ENCODE results near the gene LTBP4.

LTBP4 gene

DNA sequence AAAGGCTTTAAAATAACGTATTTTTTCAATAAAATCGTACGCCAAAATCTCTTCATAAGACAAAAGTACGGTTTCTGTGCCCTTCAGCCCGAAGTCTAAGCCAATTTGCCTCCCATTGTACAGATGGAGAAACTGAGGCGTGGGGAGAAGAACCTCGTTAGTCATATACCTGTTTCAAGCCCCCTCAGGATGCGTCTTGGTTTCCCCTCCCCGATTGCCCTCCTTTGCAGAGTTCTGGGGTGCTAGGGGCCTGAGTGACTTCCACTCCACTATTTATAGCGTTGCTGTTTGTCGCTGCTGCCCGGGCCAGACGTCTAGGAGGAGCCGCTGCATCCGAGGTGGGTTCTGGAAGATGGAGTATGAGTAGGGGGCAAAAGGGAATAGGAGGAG, 2.3 kb upstream of the LTBP4 start:
- DNase-seq: no peak

DNA sequence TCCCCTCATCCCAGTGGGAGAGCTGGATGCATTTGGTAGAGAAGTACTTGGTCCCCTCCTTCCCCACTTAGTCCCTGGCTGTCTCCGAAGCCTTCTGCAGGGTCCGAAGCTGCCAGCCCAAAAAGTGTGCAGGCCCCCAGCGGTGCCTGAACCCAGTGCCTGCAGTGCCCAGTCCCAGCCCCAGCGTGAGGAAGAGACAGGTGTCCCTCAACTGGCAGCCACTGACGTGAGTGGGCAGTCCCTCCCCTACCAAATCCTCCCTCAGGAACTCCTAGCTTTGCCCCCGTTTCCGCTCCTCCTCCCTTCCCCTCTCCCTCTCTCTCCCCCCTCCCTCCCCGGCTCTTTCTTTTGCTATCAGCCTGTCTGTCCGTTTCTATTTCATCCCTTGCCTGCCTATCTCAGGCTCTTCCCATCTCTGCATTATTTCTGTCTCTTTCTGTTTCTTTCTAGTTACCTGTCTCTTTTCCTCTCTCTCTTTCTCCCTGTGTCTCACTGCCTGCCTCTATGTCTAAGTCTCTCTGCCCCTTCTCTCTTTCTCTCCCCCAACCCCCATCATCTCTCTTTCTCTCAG, 1.8 kb upstream of the LTBP4 start:
- no peak for DNase-seq

DNA sequence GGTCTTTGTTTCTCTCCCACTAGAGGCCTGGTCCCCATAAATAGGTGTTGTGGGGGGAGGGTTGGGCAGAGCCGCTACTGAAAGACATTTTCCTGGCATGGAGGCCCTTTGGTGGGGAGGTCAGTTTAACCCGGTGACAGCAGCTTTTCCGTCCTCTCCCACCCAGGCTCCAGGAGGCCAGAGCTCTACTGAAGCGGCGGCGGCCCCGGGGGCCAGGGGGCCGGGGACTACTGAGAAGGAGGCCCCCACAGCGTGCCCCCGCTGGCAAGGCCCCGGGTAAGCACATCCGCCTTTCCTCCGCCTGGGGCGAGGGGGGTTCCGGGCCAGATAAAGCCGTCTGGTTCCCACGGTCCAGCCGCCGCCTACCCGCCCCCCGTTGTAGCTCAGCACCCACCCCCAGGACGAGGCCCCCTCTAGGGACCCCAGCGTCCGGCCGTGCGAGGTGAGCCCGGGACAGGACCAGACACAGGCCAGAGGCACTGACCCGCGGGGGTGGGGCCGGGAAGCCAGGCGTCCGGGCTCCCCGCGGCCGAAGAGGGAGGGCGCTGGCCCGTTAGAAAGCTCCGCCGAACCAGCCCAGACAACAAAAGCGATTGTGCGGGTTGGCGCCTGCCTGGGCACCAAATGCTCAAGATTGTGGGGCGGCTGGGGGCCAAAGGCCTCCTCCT, 1.1 kb upstream of the LTBP4 start:
- DNase-seq: no peak

DNA sequence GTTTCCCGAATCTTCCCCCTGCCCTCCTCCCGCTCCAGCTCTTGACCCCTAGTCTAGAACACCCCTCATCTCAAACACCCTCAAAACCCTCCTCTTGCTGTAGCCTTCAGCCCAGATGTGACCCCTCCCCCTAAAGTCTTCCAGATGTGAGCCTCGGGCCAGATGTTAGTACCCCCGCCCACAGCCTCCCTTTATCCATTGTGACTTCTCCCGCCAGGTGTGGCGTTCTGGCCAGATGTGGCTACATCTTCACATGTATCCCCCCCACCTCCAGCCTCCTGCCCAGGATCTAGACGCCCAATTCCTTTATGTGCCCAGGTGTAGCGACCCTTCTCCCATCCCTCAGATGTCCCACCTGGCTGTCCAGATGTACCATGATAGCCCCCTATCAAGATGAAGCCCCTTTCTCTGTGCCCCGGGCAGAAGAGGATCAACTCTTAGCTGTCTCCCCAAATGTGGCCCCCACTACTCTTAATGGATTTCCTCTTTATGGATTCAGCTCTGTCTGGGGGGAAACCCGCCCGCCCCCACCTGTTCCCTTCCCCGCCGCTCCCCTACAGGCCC, 517 bp upstream of the LTBP4 start:
- DNase-seq: no peak

DNA sequence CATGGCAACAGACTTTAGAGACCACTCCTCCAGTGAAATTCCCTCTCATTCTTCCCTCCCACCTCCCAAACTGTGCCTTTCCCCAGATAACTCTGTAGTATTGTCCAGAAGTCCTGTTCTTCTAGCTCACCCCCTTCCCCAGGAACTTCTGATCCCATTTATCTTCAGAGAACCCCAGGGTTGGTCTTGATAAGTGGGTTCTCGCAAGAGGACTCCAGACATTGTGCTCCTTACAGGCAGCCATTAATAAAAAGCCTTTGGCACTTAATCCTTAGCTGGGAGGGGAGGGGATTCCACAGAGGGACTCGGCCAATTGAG, 1.9 kb downstream of the LTBP4 start:
- no peak for DNase-seq

DNA sequence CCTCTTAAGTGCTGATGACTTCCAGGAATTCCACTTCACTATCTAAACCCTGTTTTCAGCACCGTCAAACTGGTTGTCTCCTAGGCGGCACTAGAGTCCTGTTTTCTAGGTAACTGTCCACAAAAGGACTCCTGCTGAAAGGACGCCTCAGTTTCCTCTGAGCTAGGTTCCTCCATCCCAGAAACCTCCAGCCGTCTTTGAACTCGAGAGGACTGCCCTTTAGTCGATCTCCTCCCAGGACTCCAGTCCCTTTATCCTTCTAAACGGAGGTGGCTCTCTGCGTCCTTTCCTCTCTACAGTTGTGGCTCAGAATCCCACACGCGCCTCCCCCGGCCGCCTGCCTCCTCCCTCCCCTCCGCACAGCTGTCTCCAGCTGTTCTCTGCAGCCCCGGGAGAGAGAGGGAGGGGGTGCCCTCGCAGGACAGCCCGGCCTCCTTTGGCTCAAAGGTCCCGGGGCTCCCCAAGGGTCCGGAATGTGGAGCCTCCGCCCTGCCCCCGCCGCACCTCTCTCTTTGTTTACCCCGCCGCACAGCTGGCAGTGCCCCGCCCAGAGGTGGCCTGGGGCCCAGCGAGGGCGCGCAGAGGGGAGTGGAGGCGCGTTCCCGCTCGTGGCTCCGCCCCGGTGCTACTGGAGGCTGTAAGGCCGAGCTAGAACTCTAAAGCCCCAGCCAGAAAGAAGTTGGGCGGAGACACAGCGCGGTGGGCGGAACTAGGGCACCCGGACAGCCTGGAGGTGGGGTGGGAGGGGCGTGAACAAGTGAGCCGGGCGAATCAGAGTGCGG, 2.4 kb downstream of the LTBP4 start:
- peak; percentile 94 for DNase-seq

DNA sequence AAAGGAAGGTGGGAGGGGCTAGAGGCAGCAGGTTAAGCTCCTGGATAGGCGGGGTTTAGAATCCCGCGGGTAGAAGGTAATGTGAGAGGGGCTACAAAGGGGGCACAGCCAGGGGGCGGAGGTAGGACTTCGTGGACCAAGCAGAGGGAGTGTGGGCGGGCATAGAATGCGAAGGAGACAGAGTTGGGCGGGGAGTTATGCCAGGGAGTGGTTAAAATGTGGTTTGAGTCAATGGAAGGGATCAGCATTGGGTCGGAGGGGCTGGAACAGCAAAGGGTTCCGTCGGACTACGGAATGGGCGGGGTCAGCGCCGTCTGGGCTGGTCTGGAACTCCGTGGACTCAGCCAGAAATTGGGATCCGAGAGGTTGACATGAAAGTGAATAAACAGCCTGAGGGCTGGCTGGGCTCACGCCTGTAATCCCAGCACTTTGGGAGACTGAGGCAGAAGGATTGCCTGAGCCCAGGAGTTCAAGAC, 3.0 kb downstream of the LTBP4 start:
- DNase-seq: no peak

DNA sequence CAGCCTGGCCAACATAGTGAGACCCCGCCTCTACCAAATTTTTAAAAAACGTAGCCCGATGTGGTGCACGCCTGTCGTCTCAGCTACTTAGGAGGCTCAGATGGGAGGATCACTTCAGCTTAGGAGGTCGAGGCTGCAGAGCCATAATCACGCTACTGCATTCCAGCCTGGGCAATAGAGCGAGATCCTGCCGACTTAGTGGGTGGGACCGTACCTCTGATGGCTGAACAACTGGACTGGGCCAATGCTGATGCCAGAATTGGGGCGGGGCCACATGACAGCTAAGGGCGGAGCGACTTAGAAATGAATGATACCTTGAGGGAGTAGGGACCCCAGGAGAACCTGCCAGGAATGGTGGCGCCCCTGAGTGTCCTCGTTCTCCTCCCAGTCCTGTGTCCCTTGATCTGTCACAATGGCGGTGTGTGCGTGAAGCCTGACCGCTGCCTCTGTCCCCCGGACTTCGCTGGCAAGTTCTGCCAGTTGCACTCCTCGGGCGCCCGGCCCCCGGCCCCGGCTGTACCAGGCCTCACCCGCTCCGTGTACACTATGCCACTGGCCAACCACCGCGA, 3.6 kb downstream of the LTBP4 start:
- no peak for DNase-seq

DNA sequence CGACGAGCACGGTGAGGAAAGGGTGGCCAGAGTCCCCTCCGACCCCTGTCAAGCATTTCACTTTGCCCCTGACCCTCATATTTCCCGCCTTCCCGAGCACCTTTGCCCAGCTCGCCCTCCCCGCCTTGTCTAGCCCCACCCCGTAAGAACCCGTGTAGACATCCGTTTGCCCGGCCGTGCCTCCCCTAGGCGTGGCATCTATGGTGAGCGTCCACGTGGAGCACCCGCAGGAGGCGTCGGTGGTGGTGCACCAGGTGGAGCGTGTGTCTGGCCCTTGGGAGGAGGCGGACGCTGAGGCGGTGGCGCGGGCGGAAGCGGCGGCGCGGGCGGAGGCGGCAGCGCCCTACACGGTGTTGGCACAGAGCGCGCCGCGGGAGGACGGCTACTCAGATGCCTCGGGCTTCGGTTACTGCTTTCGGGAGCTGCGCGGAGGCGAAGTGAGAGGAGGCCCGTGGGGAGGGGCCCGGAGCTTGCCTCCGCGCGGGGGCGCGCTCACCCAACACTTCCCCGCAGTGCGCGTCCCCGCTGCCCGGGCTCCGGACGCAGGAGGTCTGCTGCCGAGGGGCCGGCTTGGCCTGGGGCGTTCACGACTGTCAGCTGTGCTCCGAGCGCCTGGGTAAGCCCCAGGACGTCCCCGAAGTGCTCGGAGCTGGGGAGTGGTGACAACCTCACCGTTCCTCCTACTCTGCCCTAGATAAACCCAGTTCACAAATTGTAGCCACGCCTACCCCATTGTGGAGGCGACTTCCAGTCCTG, 4.2 kb downstream of the LTBP4 start:
- DNase-seq: peak; percentile 67

DNA sequence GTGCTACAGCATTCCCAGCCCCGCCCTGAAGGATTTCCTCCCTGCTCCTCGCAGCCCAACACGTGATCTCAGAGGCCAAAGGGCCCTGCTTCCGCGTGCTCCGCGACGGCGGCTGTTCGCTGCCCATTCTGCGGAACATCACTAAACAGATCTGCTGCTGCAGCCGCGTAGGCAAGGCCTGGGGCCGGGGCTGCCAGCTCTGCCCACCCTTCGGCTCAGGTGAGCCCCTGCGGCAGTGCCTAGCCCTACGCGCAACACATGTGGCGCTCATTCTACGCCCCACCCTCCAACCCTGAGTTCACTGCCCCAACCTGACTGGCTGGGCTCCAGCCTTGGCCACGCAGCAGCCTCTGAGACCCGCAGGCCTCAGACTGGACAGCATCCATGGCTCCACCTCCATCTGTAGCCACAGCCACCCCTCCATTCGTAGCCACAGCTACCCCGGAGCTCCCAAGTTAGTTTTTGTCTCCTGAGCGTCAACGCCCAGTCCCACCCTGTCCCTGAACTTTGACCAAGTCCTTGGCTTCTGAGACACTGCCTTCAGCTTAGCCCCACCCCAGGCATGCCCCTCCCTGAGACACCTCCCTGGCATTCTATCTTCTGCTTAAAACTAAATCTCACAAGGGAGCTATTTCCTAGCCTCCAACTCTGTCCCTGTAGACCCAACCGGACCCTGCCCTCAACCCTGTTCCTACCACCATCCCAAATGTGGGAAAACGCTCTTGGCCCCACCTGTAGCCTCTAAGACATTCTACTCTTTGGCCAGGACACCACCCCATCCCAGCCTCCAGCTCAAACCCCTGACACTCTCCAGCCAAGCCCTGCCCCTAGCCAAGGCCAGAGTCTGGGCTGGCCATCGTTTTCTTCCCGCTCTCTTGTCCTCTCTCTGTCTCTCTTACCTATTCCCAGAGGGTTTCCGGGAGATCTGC, 6.4 kb downstream of the LTBP4 start:
- DNase-seq: no peak

DNA sequence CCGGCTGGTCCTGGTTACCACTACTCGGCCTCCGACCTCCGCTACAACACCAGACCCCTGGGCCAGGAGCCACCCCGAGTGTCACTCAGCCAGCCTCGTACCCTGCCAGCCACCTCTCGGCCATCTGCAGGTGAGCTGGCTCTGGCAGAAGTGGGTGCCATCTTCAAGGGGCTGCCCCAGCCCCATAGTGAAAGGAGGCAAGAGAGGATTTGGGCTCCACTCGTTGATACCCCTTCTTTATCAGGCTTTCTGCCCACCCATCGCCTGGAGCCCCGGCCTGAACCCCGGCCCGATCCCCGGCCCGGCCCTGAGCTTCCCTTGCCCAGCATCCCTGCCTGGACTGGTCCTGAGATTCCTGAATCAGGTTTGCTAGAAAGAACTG, 7.1 kb downstream of the LTBP4 start:
- DNase-seq: no peak

DNA sequence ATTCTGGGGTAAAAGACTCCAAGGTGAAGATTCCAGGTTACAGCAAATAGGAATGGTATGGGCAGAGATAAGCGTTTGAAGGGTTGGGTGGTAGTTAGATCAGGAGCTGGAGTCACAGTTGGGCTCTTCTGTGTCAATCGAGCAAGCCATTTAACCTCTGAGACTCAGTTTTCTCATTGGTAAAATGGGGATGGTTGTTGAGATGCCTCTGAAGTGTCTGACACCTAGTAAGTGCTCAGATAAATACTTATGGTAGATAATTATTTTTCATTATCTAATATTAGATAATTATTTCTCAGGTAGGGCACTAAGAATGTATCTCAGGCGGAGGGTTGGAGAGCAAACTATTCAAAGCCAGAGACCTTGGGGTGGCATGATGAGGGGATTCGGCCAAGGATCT, 7.8 kb downstream of the LTBP4 start:
- DNase-seq: no peak

DNA sequence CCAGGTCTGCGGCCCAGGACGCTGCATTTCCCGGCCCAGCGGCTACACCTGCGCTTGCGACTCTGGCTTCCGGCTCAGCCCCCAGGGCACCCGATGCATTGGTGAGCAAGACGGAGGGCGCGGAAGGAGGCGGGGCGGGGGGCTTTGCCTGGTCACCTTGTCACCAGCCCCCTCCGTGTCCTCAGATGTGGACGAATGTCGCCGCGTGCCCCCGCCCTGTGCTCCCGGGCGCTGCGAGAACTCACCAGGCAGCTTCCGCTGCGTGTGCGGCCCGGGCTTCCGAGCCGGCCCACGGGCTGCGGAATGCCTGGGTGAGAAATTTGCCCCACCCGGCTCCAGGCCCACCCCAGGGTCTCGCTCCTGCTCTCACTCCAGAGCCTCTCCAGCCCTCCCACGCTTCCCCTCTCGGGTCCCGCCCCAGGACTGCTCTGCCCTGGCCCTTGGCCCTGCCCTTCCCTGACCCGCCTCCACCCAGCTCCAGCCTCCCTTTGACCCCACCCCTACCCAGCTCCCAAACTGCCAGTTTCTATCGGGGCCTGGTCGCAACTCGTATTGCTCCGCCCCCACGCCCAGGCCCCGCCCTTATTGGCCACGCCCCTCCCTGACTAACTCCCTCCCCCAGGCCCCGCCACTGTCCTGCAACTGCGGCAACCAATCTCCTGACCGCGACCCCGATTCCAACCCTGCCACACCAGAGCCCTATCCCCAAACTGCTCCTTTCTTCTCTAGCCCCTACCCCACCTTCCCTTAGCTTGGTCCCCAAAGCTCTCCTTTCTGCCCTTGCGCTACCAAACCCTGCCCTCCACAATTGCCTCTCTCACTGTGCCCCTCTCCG, 8.6 kb downstream of the LTBP4 start:
- DNase-seq: peak; percentile 95

DNA sequence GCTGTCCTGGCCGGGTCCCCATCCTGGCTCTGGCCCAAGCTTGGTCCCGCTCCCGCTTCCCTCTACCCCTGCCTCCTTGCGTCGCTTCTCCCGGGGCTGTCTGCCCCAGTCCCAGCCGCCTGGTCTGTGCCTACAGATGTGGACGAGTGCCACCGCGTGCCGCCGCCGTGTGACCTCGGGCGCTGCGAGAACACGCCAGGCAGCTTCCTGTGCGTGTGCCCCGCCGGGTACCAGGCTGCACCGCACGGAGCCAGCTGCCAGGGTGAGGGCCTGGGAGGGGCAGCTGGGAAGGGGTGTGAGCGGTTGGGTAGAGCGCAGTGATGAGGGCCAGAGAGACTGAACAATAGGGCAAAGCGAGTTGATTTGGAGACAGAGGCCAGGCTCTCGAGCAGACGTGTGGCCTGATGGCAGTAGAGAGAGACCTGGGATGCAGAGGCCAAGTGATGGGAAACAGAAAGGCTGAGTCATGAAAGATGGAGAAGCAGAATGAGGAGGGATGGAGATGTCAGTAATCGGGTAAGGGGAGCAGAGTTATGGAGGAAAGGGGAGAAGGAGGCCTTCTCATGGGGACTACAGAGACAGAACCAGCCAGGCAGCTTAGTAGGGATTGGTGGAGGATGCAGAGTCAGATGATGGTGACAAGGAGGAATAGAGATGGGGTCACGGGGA, 9.4 kb downstream of the LTBP4 start:
- DNase-seq: no peak

DNA sequence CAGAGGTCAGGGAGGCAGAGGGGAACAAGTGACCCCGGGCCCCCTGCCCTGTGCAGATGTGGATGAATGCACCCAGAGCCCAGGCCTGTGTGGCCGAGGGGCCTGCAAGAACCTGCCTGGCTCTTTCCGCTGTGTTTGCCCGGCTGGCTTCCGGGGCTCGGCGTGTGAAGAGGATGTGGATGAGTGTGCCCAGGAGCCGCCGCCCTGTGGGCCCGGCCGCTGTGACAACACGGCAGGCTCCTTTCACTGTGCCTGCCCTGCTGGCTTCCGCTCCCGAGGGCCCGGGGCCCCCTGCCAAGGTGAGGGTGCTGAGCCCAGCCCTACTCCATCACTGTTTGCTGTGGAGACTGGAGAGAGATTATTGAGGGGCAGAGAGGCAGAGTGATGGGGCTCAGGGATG, 9.9 kb downstream of the LTBP4 start:
- no peak for DNase-seq

DNA sequence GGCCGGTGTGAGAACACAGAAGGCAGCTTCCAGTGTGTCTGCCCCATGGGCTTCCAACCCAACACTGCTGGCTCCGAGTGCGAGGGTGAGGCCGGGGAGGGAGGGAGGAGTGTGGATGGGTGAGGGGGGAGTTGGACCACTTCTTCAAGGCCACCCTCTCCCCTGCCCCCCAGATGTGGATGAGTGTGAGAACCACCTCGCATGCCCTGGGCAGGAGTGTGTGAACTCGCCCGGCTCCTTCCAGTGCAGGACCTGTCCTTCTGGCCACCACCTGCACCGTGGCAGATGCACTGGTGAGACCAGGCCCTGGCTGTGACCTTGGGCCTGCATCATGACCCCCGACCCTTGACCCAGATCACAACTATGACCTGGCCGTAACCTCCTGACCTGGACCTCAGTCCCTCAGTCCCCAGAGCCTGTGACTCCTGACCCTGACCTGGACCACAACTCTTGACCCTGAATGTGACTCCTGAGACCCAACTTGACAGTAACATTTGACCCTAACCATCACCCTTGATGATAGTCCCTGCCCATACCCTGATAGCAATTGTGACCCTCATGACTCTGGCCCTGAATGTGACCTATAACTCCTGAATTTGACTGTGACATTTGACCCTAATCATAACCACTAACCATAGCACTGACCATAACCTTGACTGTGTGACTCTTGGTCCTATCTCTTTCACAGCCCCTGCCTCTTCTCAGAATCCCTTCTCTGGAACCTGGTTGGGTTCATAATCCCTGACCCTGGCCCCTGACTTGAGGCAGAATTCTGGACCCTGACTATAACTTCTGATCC, 10.9 kb downstream of the LTBP4 start:
- DNase-seq: no peak

DNA sequence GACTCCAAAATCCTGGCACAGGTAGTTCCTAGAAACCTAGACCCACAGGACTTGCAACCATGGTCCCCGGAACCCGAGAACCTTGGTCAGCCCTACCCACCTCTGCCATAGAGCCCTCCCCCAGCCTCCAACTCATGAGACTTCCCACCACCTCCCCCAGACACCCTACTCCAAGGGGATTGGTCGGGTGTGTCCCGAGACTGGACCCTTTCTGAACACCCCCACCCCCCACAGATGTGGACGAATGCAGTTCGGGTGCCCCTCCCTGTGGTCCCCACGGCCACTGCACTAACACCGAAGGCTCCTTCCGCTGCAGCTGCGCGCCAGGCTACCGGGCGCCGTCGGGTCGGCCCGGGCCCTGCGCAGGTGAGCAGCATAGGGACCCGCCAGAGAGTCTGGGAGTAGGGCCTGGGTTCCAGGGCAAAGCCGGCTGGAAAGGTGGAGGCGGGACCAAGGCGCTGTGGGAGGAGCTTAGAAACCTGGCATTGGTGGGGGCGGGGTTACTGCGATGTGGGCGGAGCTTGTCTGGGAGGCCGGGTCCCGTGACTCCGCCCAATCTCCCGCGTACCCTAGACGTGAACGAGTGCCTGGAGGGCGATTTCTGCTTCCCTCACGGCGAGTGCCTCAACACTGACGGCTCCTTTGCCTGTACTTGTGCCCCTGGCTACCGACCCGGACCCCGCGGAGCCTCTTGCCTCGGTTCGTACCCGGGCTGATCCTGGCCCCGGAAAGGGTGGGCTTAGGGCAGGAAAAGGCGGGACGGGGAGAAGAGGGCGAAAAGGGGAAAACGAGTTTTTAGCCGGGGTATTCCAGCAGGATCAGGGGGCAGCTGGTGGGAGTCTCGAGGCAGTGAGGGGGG, 11.9 kb downstream of the LTBP4 start:
- peak; percentile 54 for DNase-seq
